Measurements from ENCODE around the gene CLDN24. TPM values are rescaled to one million over a fixed set of nuclear protein-coding genes. Genes with fewer than 3 reads are reported as not detected.
A peak's percentile ranks its signal among the peaks of the same experiment; 100 is the strongest.

The CLDN24 gene
- total RNA-seq, 1 experiment from 2014 or later, result not detected

DNA sequence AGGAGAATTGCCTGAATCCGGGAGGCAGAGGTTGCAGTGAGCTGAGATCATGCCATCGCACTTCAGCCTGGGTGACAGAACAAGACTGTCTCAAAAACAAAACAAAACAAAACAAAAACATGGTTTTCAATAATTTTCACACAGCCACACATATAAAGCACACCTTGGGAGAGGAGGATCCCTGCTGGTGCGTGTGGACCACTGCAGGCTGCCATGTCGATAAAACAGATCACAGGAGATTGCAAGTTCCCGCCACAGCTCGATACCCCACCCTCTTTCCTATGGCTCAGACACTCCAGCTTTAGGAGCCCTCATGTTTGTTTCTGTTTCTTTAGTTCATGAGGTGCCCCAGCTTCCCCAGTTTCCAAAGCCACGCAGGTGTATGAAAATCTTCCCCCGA, 31.3 kb upstream of the CLDN24 start:
- ATAC-seq, result peak; percentile 55; the same call in 1 of the 2 replicates
- ChIA-PET POLR2A (no interaction called here), CTCF (no interaction called here), RAD21 (ENCODE audit: low non-redundant PET in 1 of 2, low total read pairs in 2 of 2, uncharacterized antibody in 2 of 2, unreplicated experiment in 2 of 2) (interaction anchor here in 1 of 2 experiments (0.6 kb wide), 1 partner anchor 1443 kb away, joined by 3 read pairs; no protein-coding TSS in a partner anchor)
- Histone ChIP-seq H3K9ac (ENCODE audit: low read length) (no peak overlapping the region), H4K20me1 (ENCODE audit: insufficient read depth) (no peaks in the 10 kb centered on the region), H3K4me3 (replicated peaks in 1 of 2; ENCODE audit: low read depth in 1 of 2, low read length in 2 of 2) (no peak overlapping the region), H3K9me2 (ENCODE audit: insufficient read depth) (no peaks in the 10 kb centered on the region), H3K36me3 (ENCODE audit: control insufficient read depth in 1 of 2, insufficient read depth in 2 of 2, low read length in 2 of 2) (no peaks in the 10 kb centered on the region), H3K27ac (ENCODE audit: low read depth, low read length) (no peak overlapping the region), H3K4me1 (ENCODE audit: control insufficient read depth in 1 of 2, insufficient read depth in 2 of 2, low read length in 2 of 2) (peaks cover 0 to 11% of the 10 kb centered on the region in 2 experiments; a peak in 1 of 4 replicates), H3K79me2 (ENCODE audit: insufficient read depth, low read length) (no peaks in the 10 kb centered on the region), H3K27me3 (ENCODE audit: insufficient read depth, low read length) (no peaks in the 10 kb centered on the region), H2AFZ (ENCODE audit: low read depth, low read length, poor library complexity, severe bottlenecking) (no peak overlapping the region), H3K4me2 (ENCODE audit: low read length) (no peak overlapping the region), H3K9me3 (ENCODE audit: control insufficient read depth in 1 of 2, insufficient read depth in 1 of 2, low read depth in 1 of 2, low read length in 2 of 2) (no peaks in the 10 kb centered on the region)
- intact Hi-C loops (cut with micrococcal nuclease), result no loop called here
- DNase-seq (ENCODE audit: low read depth, low spot score), result no peak
- BruUV-seq (replicated peaks), result no TSS peak
- TF ChIP-seq CTCF (IDR thresholded peaks at IDR 0.05 in 2 of 3, conservative IDR thresholded peaks at IDR 0.05 in 1 of 3; ENCODE audit: borderline replicate concordance in 1 of 3, insufficient read depth in 1 of 3, low read depth in 2 of 3, low read length in 2 of 3) (0 out of 6 replicates have a peak, but pooled peaks of 2 of the 3 experiments have one; percentile 11 to 17), YY1 (IDR thresholded peaks at IDR 0.05; ENCODE audit: extremely low read depth, insufficient replicate concordance, low read depth, low read length) (no peak), RAD21 (IDR thresholded peaks at IDR 0.05; ENCODE audit: low read depth) (peak; percentile 16; the same call in 1 of the 2 replicates)

- Histone ChIP-seq H3K9me2 (ENCODE audit: insufficient read depth) (no peaks in the 10 kb centered on the region), H3K4me2 (ENCODE audit: low read length) (no peak overlapping the region), H3K9me3 (ENCODE audit: control insufficient read depth in 1 of 2, insufficient read depth in 1 of 2, low read depth in 1 of 2, low read length in 2 of 2) (no peaks in the 10 kb centered on the region), H4K20me1 (ENCODE audit: insufficient read depth) (no peaks in the 10 kb centered on the region), H3K9ac (ENCODE audit: low read length) (no peak overlapping the region), H3K79me2 (ENCODE audit: insufficient read depth, low read length) (no peaks in the 10 kb centered on the region), H2AFZ (ENCODE audit: low read depth, low read length, poor library complexity, severe bottlenecking) (no peak overlapping the region), H3K4me3 (replicated peaks in 1 of 2; ENCODE audit: low read depth in 1 of 2, low read length in 2 of 2) (no peak overlapping the region), H3K27ac (ENCODE audit: low read depth, low read length) (no peak overlapping the region), H3K36me3 (ENCODE audit: control insufficient read depth in 1 of 2, insufficient read depth in 2 of 2, low read length in 2 of 2) (no peaks in the 10 kb centered on the region), H3K27me3 (ENCODE audit: insufficient read depth, low read length) (no peaks in the 10 kb centered on the region), H3K4me1 (ENCODE audit: control insufficient read depth in 1 of 2, insufficient read depth in 2 of 2, low read length in 2 of 2) (peaks cover 0 to 12% of the 10 kb centered on the region in 2 experiments; a peak in 1 of 4 replicates)
- CTCF ChIA-PET, result no interaction called here
- ATAC-seq (no peak), DNase-seq (ENCODE audit: low read depth, low spot score) (no peak)
- BruUV-seq (replicated peaks), result no TSS peak
- intact Hi-C loops (cut with micrococcal nuclease), result no loop called here
- RAD21 ChIA-PET (ENCODE audit: low non-redundant PET in 1 of 2, low total read pairs in 2 of 2, uncharacterized antibody in 2 of 2, unreplicated experiment in 2 of 2), result no interaction called here
- TF ChIP-seq, protein P1, sequence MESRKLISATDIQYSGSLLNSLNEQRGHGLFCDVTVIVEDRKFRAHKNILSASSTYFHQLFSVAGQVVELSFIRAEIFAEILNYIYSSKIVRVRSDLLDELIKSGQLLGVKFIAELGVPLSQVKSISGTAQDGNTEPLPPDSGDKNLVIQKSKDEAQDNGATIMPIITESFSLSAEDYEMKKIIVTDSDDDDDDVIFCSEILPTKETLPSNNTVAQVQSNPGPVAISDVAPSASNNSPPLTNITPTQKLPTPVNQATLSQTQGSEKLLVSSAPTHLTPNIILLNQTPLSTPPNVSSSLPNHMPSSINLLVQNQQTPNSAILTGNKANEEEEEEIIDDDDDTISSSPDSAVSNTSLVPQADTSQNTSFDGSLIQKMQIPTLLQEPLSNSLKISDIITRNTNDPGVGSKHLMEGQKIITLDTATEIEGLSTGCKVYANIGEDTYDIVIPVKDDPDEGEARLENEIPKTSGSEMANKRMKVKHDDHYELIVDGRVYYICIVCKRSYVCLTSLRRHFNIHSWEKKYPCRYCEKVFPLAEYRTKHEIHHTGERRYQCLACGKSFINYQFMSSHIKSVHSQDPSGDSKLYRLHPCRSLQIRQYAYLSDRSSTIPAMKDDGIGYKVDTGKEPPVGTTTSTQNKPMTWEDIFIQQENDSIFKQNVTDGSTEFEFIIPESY (IDR thresholded peaks at IDR 0.05; ENCODE audit: extremely low read depth, insufficient replicate concordance, low read length), result no peak
- TF ChIP-seq ZFX (IDR thresholded peaks at IDR 0.05) (no peak), FOSL1 (IDR thresholded peaks at IDR 0.05; ENCODE audit: low read depth) (no peak), CEBPB (IDR thresholded peaks at IDR 0.05; ENCODE audit: low read depth) (no peak), SIN3A (IDR thresholded peaks at IDR 0.05; ENCODE audit: low read depth) (no peak)
- POLR2A ChIA-PET, result no interaction called here
Observed at GRCh38 chr4:183352546-183352945, 30.3 kb upstream of the CLDN24 start.
